HG03196 (cell line): Measurements from ENCODE around the gene IDH2.

Source experiments
- ATAC-seq: cut with Tn5 transposase; IDR thresholded peaks from one replicate; pipeline ENCODE4 v1.9.1; 2021; ENCODE audit not compliant: unreplicated experiment

The IDH2 gene

GRCh38 chr15:90064911-90065681, 37.2 kb downstream of the IDH2 start:
- no peak for ATAC-seq

- no peak for ATAC-seq
Observed at GRCh38 chr15:90063770-90064247, 38.5 kb downstream of the IDH2 start.

- no peak for ATAC-seq
Observed at GRCh38 chr15:90062973-90063769, 39.1 kb downstream of the IDH2 start.

- no peak for ATAC-seq
Observed at GRCh38 chr15:90062462-90062932, 39.8 kb downstream of the IDH2 start.

- ATAC-seq: no peak
Observed at GRCh38 chr15:90062023-90062442, 40.2 kb downstream of the IDH2 start.

- ATAC-seq: no peak
Observed at GRCh38 chr15:90060797-90061196, 41.5 kb downstream of the IDH2 start.

- ATAC-seq: peak; percentile 81
Observed at GRCh38 chr15:90059208-90059985, 42.9 kb downstream of the IDH2 start.

- no peak for ATAC-seq
Observed at GRCh38 chr15:90058775-90059174, 43.5 kb downstream of the IDH2 start.

- no peak for ATAC-seq
Observed at GRCh38 chr15:90058308-90058707, 44.0 kb downstream of the IDH2 start.

GRCh38 chr15:90056529-90056928, 45.7 kb downstream of the IDH2 start:
- no peak for ATAC-seq

- no peak for ATAC-seq
Observed at GRCh38 chr15:90055182-90055581, 47.1 kb downstream of the IDH2 start.

- ATAC-seq: no peak
Observed at GRCh38 chr15:90054618-90055097, 47.6 kb downstream of the IDH2 start.

- ATAC-seq: no peak
Observed at GRCh38 chr15:90053685-90054466, 48.4 kb downstream of the IDH2 start.

- no peak for ATAC-seq
Observed at GRCh38 chr15:90051874-90052273, 50.4 kb downstream of the IDH2 start.

GRCh38 chr15:90049666-90050604, 52.3 kb downstream of the IDH2 start:
- ATAC-seq: no peak

- ATAC-seq: no peak
Observed at GRCh38 chr15:90049030-90049429, 53.2 kb downstream of the IDH2 start.

GRCh38 chr15:90047956-90048575, 54.2 kb downstream of the IDH2 start:
- no peak for ATAC-seq

- ATAC-seq: peak; percentile 41
Observed at GRCh38 chr15:90046911-90047392, 55.3 kb downstream of the IDH2 start.

- ATAC-seq: no peak
Observed at GRCh38 chr15:90046289-90046688, 56.0 kb downstream of the IDH2 start.
